Muscle layer of duodenum (tissue), 2 donors: Measurements from ENCODE around the gene PTPRD.

Experiments used
- H3K27ac ChIP-seq: one replicate; pipeline ENCODE4 v1.7.0; 2013; ENCODE audit warnings: mild to moderate bottlenecking, low read length
- H3K27me3 ChIP-seq: one replicate; pipeline ENCODE4 v1.7.0; 2013; ENCODE audit warnings: low read depth, mild to moderate bottlenecking, control low read depth, low read length
- H3K36me3 ChIP-seq, 2 donors: one replicate each; pipeline ENCODE4 v1.7.0; 2013; ENCODE audit warnings: low read length in 2 of 2, control low read depth in 1 of 2, mild to moderate bottlenecking in 1 of 2; ENCODE audit not compliant: insufficient read depth in 2 of 2, control insufficient read depth in 1 of 2
- H3K4me1 ChIP-seq, 2 donors: one replicate each; pipeline ENCODE4 v1.7.0; 2013; ENCODE audit warnings: low read length in 2 of 2, mild to moderate bottlenecking in 2 of 2, control low read depth in 1 of 2, moderate library complexity in 1 of 2; ENCODE audit not compliant: insufficient read depth in 2 of 2, control insufficient read depth in 1 of 2
- H3K4me3 ChIP-seq, 2 donors: one replicate each; pipeline ENCODE4 v1.7.0; 2013; ENCODE audit warnings: low read length in 2 of 2, low read depth in 1 of 2, mild to moderate bottlenecking in 1 of 2
- H3K9me3 ChIP-seq, 2 donors: one replicate each; pipeline ENCODE4 v1.7.0; 2013; ENCODE audit warnings: low read length in 2 of 2, control low read depth in 1 of 2, mild to moderate bottlenecking in 1 of 2; ENCODE audit not compliant: control insufficient read depth in 1 of 2
- donor health status: healthy.

The PTPRD gene

DNA sequence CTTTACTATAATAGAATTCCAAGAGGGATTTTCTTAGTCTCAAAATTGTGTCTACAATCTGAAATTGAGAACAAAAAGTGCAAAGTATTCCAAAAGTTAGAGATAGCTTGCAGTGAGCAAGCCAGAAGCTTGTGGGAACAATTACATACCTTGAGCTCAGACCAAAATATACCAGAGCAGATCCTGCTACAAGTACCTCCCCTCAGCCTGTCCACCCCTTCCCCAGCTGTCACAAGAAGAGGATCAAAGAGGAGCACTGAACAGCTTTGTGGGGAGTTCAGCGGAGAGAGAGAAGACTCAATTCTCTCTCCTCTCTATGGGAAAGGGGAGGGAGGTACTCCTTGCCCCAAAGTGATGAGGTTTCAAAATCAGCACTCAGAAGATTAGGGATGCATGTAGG is 1944.1 kb downstream of the PTPRD start:
- Histone ChIP-seq H3K9me3 (no peaks in the 10 kb centered on the region), H3K36me3 (no peaks in the 10 kb centered on the region), H3K4me3 (no peak overlapping the region), H3K4me1 (no peaks in the 10 kb centered on the region), H3K27me3 (no peaks in the 10 kb centered on the region), H3K27ac (no peak overlapping the region)

DNA sequence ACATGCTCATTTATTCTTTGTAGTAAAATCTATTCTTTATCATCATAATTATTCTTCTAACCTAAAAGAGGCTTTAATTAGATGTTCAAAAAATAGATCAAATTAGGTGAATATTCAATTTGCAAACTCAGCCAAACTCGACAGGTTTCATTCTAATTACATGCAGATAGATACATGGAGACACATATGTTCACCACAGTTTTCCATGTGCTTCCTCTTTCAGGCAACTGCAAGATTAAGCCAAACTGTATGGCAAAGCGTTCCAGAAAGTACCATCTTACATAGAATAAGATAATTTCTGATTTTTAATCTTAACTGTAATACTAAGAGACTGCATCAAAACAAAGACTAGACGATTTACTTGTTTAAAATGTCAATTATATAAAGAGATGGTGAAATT is 1944.6 kb downstream of the PTPRD start:
- Histone ChIP-seq H3K9me3 (no peaks in the 10 kb centered on the region), H3K4me1 (no peaks in the 10 kb centered on the region), H3K27me3 (no peaks in the 10 kb centered on the region), H3K36me3 (no peaks in the 10 kb centered on the region), H3K4me3 (no peak overlapping the region), H3K27ac (no peak overlapping the region)

DNA sequence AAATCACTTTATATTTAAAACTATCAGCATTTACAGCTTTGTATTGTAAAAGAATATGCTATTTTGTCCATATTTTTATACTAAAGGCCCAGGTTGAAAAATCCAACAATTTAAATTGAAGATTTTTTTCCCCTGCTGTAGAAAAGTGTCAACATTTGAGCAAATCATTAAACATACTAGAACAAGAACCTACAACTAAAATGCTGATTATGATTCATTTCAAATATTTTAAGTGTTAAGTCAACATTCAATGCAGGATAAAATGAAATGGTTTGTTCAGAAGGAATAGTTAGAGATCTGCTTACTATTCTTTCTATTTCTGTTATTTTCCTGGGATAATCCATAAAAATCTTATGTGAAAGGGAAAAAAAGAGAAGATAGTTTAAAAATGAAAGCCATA is 1946.7 kb downstream of the PTPRD start:
- H3K36me3 ChIP-seq = no peaks in the 10 kb centered on the region
- H3K27ac ChIP-seq = no peak overlapping the region
- no peak overlapping the region for H3K4me3 ChIP-seq
- H3K27me3 ChIP-seq = no peaks in the 10 kb centered on the region
- no peaks in the 10 kb centered on the region for H3K9me3 ChIP-seq
- H3K4me1 ChIP-seq = no peaks in the 10 kb centered on the region

DNA sequence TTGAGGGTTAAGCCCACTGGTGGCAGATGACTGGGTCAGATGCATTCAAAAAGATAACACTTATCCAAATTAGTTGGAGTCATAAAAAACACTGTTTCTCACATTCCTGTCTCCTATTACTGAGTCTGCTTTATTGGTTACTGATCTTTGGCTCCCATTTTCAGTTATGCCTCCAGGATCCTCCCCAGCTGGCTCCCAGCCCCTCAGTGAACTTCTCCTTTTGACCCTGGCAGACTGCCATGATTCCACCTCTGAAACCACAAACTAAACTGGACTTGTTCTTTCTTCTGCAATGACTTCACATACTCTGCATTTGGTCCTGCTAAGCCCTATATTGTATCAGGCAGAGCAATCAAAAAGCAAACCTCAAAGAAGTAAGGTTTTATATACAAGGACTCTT is 1952.4 kb downstream of the PTPRD start:
- H3K36me3 ChIP-seq = no peaks in the 10 kb centered on the region
- H3K4me1 ChIP-seq = peaks cover 0 to 7% of the 10 kb centered on the region in 2 donors
- H3K4me3 ChIP-seq = no peak overlapping the region
- no peaks in the 10 kb centered on the region for H3K27me3 ChIP-seq
- no peak overlapping the region for H3K27ac ChIP-seq
- H3K9me3 ChIP-seq = no peaks in the 10 kb centered on the region

GRCh38 chr9:8659108-8659507 is 1953.7 kb downstream of the PTPRD start:
- no peak overlapping the region for H3K27ac ChIP-seq
- H3K4me1 ChIP-seq = peaks cover 0 to 7% of the 10 kb centered on the region in 2 donors
- H3K9me3 ChIP-seq = no peaks in the 10 kb centered on the region
- H3K27me3 ChIP-seq = no peaks in the 10 kb centered on the region
- H3K36me3 ChIP-seq = no peaks in the 10 kb centered on the region
- no peak overlapping the region for H3K4me3 ChIP-seq

DNA sequence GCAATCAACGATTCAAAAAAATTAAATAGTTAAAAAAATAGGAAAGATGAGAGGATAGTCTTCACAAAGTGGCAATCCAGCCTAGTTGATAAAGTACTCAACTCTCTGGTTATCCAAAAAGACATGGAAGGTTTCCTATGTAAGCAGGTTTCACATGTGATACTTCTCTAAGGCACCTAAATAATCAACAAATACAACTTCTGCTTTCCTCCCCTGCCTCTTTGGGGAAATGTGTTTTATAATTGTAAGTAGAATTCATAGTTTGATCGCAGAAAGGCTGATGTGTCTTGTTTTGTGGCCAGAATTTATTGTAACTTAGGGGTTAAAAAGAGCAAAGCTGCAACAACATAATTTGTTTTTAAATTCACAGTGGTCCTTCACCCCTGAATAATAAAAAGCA is 1957.7 kb downstream of the PTPRD start:
- H3K27ac ChIP-seq = no peak overlapping the region
- H3K27me3 ChIP-seq = no peaks in the 10 kb centered on the region
- no peaks in the 10 kb centered on the region for H3K9me3 ChIP-seq
- no peak overlapping the region for H3K4me3 ChIP-seq
- no peaks in the 10 kb centered on the region for H3K36me3 ChIP-seq
- H3K4me1 ChIP-seq = peaks cover 0 to 2% of the 10 kb centered on the region in 2 donors

DNA sequence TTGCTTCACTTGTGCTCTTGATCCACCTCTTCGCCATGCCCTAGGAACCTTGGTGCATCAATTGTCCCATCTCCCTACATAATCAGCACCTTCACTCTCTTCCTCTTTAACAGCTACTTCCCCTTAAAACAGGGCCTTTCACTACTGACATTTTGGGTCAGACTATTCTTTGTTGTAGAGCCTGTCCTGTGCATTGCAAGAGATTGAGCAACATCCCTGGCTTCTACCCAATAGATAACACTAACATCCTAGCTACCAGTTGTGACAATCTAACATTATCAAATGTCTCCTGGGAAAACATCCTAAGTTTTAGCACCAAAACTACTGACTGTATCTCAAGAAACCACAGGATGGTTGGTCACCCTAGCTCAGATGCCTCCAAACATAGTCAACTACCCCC is 1958.9 kb downstream of the PTPRD start:
- no peaks in the 10 kb centered on the region for H3K36me3 ChIP-seq
- H3K27ac ChIP-seq = no peak overlapping the region
- no peak overlapping the region for H3K4me3 ChIP-seq
- H3K4me1 ChIP-seq = no peaks in the 10 kb centered on the region
- no peaks in the 10 kb centered on the region for H3K27me3 ChIP-seq
- no peaks in the 10 kb centered on the region for H3K9me3 ChIP-seq

GRCh38 chr9:8653111-8653510 is 1959.7 kb downstream of the PTPRD start:
- H3K9me3 ChIP-seq = no peaks in the 10 kb centered on the region
- no peak overlapping the region for H3K27ac ChIP-seq
- H3K36me3 ChIP-seq = no peaks in the 10 kb centered on the region
- H3K4me1 ChIP-seq = no peaks in the 10 kb centered on the region
- H3K27me3 ChIP-seq = no peaks in the 10 kb centered on the region
- no peak overlapping the region for H3K4me3 ChIP-seq

DNA sequence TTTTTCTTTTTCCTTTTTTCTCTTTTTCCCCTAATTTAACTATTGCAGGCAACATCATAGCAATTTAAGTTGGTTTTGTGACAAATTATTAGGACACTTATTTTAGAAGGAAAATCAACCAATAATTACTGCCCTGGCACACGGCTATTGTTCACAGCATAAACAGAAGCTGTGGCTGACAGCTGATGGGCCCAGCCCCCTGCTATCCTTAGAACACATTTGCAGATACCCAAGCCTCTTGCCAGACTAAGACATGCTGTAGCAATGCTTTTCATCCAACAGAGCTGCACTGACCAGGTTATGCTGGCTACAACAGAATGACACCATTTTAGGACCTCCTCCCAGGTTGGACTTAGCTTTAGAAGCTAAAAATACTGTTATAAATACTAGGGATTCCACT is 1960.5 kb downstream of the PTPRD start:
- Histone ChIP-seq H3K4me3 (no peak overlapping the region), H3K27ac (no peak overlapping the region), H3K4me1 (no peaks in the 10 kb centered on the region), H3K36me3 (no peaks in the 10 kb centered on the region), H3K27me3 (no peaks in the 10 kb centered on the region), H3K9me3 (no peaks in the 10 kb centered on the region)

DNA sequence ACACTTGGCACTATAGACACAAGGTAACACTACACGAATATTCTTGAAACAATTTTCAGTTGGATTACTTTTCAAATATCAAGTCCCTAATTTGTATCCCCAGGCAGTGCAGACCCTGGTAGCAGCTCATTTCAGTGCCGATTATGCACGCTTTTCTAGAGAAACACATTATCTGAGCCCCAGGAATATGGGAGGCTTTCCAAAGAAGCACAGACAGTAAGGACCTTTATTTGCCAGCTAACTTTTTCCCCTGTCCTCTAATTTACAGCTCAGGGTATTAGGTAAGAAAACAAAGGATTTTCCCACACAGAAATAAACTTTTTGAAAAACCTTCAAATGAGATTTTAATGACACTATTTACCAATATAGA is 1961.0 kb downstream of the PTPRD start:
- H3K27me3 ChIP-seq = no peaks in the 10 kb centered on the region
- no peak overlapping the region for H3K4me3 ChIP-seq
- no peaks in the 10 kb centered on the region for H3K4me1 ChIP-seq
- H3K36me3 ChIP-seq = no peaks in the 10 kb centered on the region
- no peak overlapping the region for H3K27ac ChIP-seq
- H3K9me3 ChIP-seq = no peaks in the 10 kb centered on the region

DNA sequence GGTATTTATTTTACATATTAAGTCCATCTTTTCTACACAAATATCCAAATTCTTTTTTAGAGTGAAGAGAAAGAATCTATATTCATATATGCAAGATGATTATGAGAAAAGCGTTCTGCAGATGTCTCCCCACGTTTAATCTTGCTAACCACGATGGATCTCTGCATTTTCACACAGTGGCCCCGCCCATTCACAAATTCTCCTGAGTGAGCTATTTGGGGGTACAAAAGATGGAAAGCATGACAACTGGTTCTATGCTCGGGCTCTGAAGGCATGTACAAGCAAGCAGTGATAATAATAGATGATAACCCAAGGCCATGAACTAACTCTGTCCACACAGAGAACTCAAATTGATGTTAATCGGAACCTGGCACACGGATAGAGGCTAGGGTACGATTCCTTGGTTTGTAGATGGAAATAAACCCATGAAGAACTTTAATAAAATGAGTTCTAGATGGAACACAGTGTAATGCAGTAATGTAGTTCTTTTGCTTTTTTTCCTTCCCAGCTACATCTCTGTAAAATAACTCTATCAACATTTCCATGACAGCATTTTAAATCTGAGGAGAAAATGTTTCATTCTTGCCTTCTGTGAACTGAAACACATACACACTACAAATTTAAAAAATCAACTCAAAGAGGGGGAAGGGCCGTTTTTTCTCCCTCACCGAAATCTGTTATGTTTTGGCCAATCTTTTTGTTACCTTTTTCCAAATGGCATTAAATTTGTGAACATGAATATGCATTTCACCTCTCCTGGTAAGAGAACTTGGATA is 1961.5 kb downstream of the PTPRD start:
- H3K36me3 ChIP-seq = no peaks in the 10 kb centered on the region
- no peak overlapping the region for H3K4me3 ChIP-seq
- no peaks in the 10 kb centered on the region for H3K27me3 ChIP-seq
- H3K4me1 ChIP-seq = no peaks in the 10 kb centered on the region
- H3K27ac ChIP-seq = no peak overlapping the region
- H3K9me3 ChIP-seq = no peaks in the 10 kb centered on the region

DNA sequence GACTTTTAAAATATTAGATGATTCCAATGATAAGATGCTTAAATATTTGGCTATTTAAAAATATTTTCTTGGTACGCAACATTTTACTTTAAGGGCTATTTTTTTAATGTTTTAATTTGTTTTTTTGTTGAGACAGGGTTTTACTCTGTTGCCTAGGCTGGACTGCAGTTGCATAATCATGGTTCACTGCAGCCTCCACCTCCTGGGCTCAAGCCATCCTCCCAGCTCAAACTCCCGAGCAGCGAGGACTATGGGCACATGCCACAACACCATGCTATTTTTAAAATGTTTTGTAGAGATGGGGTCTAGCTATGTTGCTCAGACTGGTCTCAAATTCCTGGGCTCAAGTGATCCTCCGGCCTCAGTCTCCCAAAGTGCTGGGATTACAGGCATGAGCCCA is 1963.0 kb downstream of the PTPRD start:
- Histone ChIP-seq H3K27ac (no peak overlapping the region), H3K36me3 (no peaks in the 10 kb centered on the region), H3K4me1 (no peaks in the 10 kb centered on the region), H3K9me3 (no peaks in the 10 kb centered on the region), H3K27me3 (no peaks in the 10 kb centered on the region), H3K4me3 (no peak overlapping the region)
